ENCODE measurements around the gene BEGAIN. TPM values are rescaled to one million over a fixed set of nuclear protein-coding genes. Genes with fewer than 3 reads are reported as not detected.

The BEGAIN gene
- total RNA-seq, 1 donor from 2014 or later: 0.54 TPM

DNA sequence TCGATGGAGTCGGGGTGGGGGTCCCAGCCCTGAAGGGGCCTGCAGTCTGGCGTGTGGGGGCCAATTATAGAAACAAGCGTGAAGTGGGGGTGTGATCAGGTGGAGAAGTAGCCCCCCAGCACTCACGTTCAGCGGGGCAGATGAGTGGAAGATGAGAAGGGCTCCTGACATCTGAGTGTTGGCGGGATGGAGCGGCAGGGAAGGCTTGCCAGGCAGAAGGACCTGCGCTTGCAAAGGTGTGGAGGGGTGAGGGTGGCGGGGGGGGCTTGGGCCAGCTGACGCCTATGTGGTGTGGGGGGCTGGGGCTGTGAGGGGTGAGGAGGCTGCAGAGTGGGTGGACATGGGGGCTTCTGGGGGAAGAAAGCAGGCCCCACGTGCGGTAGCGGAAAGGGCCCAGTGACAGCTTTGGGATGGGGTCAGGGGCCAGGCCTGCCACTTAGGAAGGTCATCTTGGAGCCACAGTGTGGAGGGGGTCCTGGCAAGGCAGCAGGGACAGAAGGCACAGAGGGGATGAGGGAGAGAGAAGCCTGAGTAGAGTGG, 22.2 kb upstream of the BEGAIN start:
- Histone ChIP-seq H3K4me1 (ENCODE audit: insufficient read depth, low read length) (peaks cover 2% of the 10 kb centered on the region), H3K4me2 (ENCODE audit: low read length) (no peak overlapping the region), H3K4me3 (ENCODE audit: insufficient read depth, low read depth, low read length) (no peak overlapping the region), H3K27ac (ENCODE audit: low read depth, low read length) (no peak overlapping the region), H3K36me3 (ENCODE audit: insufficient read depth, low read length) (no peaks in the 10 kb centered on the region), H3K79me2 (ENCODE audit: insufficient read depth, low read length) (no peaks in the 10 kb centered on the region), H2AFZ (ENCODE audit: low read depth, low read length) (no peak overlapping the region), H4K20me1 (ENCODE audit: insufficient read depth, low read length) (no peaks in the 10 kb centered on the region), H3K9ac (ENCODE audit: low read length) (no peak overlapping the region), H3K9me3 (ENCODE audit: insufficient read depth, low read depth, low read length) (no peaks in the 10 kb centered on the region), H3K27me3 (ENCODE audit: insufficient read depth, low read length) (no peaks in the 10 kb centered on the region)
- DNase-seq (ENCODE audit: low read depth): no peak
- peaks cover 8% of the 10 kb centered on the region for H3K4me1 Mint-ChIP-seq (ENCODE audit: low read depth, unreplicated experiment)
- H3K27me3 Mint-ChIP-seq (ENCODE audit: low read depth, unreplicated experiment): peaks cover 11% of the 10 kb centered on the region
- no peak for FAIRE-seq
- TF ChIP-seq, protein P1, sequence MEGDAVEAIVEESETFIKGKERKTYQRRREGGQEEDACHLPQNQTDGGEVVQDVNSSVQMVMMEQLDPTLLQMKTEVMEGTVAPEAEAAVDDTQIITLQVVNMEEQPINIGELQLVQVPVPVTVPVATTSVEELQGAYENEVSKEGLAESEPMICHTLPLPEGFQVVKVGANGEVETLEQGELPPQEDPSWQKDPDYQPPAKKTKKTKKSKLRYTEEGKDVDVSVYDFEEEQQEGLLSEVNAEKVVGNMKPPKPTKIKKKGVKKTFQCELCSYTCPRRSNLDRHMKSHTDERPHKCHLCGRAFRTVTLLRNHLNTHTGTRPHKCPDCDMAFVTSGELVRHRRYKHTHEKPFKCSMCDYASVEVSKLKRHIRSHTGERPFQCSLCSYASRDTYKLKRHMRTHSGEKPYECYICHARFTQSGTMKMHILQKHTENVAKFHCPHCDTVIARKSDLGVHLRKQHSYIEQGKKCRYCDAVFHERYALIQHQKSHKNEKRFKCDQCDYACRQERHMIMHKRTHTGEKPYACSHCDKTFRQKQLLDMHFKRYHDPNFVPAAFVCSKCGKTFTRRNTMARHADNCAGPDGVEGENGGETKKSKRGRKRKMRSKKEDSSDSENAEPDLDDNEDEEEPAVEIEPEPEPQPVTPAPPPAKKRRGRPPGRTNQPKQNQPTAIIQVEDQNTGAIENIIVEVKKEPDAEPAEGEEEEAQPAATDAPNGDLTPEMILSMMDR (IDR thresholded peaks at IDR 0.05; ENCODE audit: insufficient read depth, low read depth, low read length): no peak
- no peak for TF ChIP-seq EZH2 (IDR thresholded peaks at IDR 0.05; ENCODE audit: insufficient read depth, low read length)
- no peak overlapping the region for H3K4me3 Mint-ChIP-seq (ENCODE audit: unreplicated experiment)
- H3K36me3 Mint-ChIP-seq (ENCODE audit: low read depth, unreplicated experiment): no peaks in the 10 kb centered on the region
- no peaks in the 10 kb centered on the region for H3K9me3 Mint-ChIP-seq (ENCODE audit: unreplicated experiment)
- H3K27ac Mint-ChIP-seq (ENCODE audit: unreplicated experiment): no peak overlapping the region

DNA sequence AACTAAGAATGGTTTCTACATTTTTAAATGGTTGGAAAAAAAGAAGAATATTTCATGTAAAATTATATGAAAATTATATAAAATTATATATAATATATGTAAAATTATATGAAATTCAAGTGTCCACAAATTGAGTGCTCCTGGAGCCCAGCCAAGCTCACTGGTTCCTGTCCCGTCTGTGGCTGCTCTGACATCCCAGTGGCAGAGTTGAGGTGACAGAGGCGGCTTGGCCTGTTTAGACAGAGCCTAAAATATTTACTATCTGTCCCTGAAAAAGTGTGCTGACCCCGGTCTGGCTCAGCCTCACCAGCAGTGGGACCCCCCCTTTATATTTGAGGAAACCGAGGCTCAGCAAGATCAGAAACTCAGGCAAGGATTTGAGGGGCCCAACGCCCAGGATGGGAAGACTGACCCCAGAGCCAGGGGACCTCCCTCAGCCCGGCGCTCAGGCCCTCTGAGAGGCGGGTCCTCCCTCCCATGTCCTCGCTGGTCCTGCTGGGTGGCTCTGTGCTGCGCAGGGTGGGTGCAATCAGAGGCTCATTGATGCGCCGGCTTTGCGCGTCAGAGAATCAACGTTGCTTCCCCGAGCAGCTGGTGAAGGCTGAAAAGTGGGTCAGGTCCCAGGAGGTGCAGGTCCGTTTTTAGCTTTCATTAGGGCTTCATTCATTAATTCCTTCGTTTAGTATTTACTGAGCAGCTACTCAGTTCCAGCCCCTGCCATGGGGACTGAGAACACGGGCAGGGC, 21.5 kb upstream of the BEGAIN start:
- no peaks in the 10 kb centered on the region for H3K9me3 Mint-ChIP-seq (ENCODE audit: unreplicated experiment)
- H3K4me1 Mint-ChIP-seq (ENCODE audit: low read depth, unreplicated experiment): peaks cover 8% of the 10 kb centered on the region
- Histone ChIP-seq H3K4me2 (ENCODE audit: low read length) (no peak overlapping the region), H2AFZ (ENCODE audit: low read depth, low read length) (no peak overlapping the region), H3K79me2 (ENCODE audit: insufficient read depth, low read length) (no peaks in the 10 kb centered on the region), H3K9me3 (ENCODE audit: insufficient read depth, low read depth, low read length) (no peaks in the 10 kb centered on the region), H3K36me3 (ENCODE audit: insufficient read depth, low read length) (no peaks in the 10 kb centered on the region), H3K9ac (ENCODE audit: low read length) (no peak overlapping the region), H3K4me3 (ENCODE audit: insufficient read depth, low read depth, low read length) (no peak overlapping the region), H3K27ac (ENCODE audit: low read depth, low read length) (no peak overlapping the region), H4K20me1 (ENCODE audit: insufficient read depth, low read length) (no peaks in the 10 kb centered on the region), H3K27me3 (ENCODE audit: insufficient read depth, low read length) (no peaks in the 10 kb centered on the region), H3K4me1 (ENCODE audit: insufficient read depth, low read length) (peaks cover 2% of the 10 kb centered on the region)
- no peak overlapping the region for H3K27ac Mint-ChIP-seq (ENCODE audit: unreplicated experiment)
- TF ChIP-seq, protein P1 (IDR thresholded peaks at IDR 0.05; ENCODE audit: insufficient read depth, low read depth, low read length): no peak
- TF ChIP-seq EZH2 (IDR thresholded peaks at IDR 0.05; ENCODE audit: insufficient read depth, low read length): no peak
- no peak for DNase-seq (ENCODE audit: low read depth)
- FAIRE-seq: no peak
- H3K4me3 Mint-ChIP-seq (ENCODE audit: unreplicated experiment): no peak overlapping the region
- H3K27me3 Mint-ChIP-seq (ENCODE audit: low read depth, unreplicated experiment): peaks cover 11% of the 10 kb centered on the region
- H3K36me3 Mint-ChIP-seq (ENCODE audit: low read depth, unreplicated experiment): no peaks in the 10 kb centered on the region

DNA sequence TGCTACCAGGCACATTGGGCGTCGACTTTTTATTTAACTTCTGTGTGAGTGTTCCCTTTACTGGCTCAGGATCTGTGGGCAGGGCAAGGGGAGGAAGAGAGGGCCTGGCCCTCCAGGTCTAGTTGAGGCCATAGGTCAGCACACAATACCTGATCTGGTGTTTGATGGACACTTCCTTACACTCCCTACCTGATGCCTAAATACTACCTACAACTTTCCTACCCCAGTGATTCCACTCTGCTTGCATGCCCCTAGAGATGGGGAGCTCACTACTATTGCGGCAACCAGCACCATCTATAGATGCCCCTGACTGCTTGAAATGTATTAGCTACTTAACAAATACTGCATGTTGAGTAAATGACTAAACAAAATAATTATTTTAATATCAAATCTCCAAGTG, 20.8 kb upstream of the BEGAIN start:
- Histone ChIP-seq H3K79me2 (ENCODE audit: insufficient read depth, low read length) (no peaks in the 10 kb centered on the region), H3K4me1 (ENCODE audit: insufficient read depth, low read length) (peaks cover 2% of the 10 kb centered on the region), H3K36me3 (ENCODE audit: insufficient read depth, low read length) (no peaks in the 10 kb centered on the region), H3K9me3 (ENCODE audit: insufficient read depth, low read depth, low read length) (no peaks in the 10 kb centered on the region), H2AFZ (ENCODE audit: low read depth, low read length) (no peak overlapping the region), H4K20me1 (ENCODE audit: insufficient read depth, low read length) (no peaks in the 10 kb centered on the region), H3K4me3 (ENCODE audit: insufficient read depth, low read depth, low read length) (no peak overlapping the region), H3K27ac (ENCODE audit: low read depth, low read length) (no peak overlapping the region), H3K27me3 (ENCODE audit: insufficient read depth, low read length) (no peaks in the 10 kb centered on the region), H3K4me2 (ENCODE audit: low read length) (no peak overlapping the region), H3K9ac (ENCODE audit: low read length) (no peak overlapping the region)
- FAIRE-seq: no peak
- no peak for DNase-seq (ENCODE audit: low read depth)
- TF ChIP-seq EZH2 (IDR thresholded peaks at IDR 0.05; ENCODE audit: insufficient read depth, low read length): no peak
- TF ChIP-seq, protein P1 (IDR thresholded peaks at IDR 0.05; ENCODE audit: insufficient read depth, low read depth, low read length): no peak
- no peak overlapping the region for H3K27ac Mint-ChIP-seq (ENCODE audit: unreplicated experiment)
- H3K36me3 Mint-ChIP-seq (ENCODE audit: low read depth, unreplicated experiment): no peaks in the 10 kb centered on the region
- no peaks in the 10 kb centered on the region for H3K9me3 Mint-ChIP-seq (ENCODE audit: unreplicated experiment)
- no peak overlapping the region for H3K4me3 Mint-ChIP-seq (ENCODE audit: unreplicated experiment)
- peaks cover 12% of the 10 kb centered on the region for H3K4me1 Mint-ChIP-seq (ENCODE audit: low read depth, unreplicated experiment)
- peaks cover 11% of the 10 kb centered on the region for H3K27me3 Mint-ChIP-seq (ENCODE audit: low read depth, unreplicated experiment)

All from astrocyte (in vitro differentiated cells and primary cell).